Measurements from ENCODE around the gene FAM118B. TPM values are rescaled to one million over a fixed set of nuclear protein-coding genes. Genes with fewer than 3 reads are reported as not detected.
"Not testable (repeated sequence)": the region's sequence is repeated elsewhere in the genome, so short reads cannot be mapped to it uniquely, and the experiment has no call there.

FAM118B gene
- polyA plus RNA-seq, 1 experiment, result 14.2 TPM

DNA sequence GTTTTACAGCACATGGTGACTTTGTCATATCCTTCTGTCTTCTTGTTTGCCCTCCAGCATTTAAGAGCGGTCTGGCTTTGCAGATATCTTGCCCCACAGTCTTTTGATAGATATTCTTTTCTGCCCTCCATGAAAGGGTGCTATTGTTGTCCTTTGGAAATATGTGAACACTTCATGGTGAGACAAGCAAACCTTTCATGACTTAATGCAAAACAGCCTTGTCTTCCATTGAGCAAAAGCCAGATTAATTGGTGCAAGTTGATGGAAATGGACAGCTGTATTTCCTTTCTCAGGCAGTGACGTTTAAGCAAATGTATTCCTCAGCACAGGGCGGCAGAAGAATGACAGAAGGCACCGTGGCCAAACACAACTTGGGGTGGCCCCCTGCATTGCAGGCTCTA is 96.7 kb downstream of the FAM118B start:
- ChIA-PET POLR2A (no interaction called here), CTCF (interaction anchor here (0.7 to 5.2 kb wide), 11 partner anchors 8 to 278 kb away, joined by 3 to 44 read pairs (median 4); partner anchors contain the start of gene ST3GAL4)
- Histone ChIP-seq H3K27me3 (ENCODE audit: control insufficient read depth, insufficient read depth, low read length) (no peaks in the 10 kb centered on the region), H3K36me3 (ENCODE audit: control insufficient read depth, insufficient read depth, low read length) (peaks cover 1% of the 10 kb centered on the region; the same call in 1 of the 2 replicates), H3K4me3 (ENCODE audit: low read depth, low read length) (no peak overlapping the region)
- TF ChIP-seq, protein P1, sequence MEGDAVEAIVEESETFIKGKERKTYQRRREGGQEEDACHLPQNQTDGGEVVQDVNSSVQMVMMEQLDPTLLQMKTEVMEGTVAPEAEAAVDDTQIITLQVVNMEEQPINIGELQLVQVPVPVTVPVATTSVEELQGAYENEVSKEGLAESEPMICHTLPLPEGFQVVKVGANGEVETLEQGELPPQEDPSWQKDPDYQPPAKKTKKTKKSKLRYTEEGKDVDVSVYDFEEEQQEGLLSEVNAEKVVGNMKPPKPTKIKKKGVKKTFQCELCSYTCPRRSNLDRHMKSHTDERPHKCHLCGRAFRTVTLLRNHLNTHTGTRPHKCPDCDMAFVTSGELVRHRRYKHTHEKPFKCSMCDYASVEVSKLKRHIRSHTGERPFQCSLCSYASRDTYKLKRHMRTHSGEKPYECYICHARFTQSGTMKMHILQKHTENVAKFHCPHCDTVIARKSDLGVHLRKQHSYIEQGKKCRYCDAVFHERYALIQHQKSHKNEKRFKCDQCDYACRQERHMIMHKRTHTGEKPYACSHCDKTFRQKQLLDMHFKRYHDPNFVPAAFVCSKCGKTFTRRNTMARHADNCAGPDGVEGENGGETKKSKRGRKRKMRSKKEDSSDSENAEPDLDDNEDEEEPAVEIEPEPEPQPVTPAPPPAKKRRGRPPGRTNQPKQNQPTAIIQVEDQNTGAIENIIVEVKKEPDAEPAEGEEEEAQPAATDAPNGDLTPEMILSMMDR (IDR thresholded peaks at IDR 0.05; ENCODE audit: insufficient read depth, low read depth, low read length), result no peak
- DNase-seq (ENCODE audit: low read depth), result no peak

DNA sequence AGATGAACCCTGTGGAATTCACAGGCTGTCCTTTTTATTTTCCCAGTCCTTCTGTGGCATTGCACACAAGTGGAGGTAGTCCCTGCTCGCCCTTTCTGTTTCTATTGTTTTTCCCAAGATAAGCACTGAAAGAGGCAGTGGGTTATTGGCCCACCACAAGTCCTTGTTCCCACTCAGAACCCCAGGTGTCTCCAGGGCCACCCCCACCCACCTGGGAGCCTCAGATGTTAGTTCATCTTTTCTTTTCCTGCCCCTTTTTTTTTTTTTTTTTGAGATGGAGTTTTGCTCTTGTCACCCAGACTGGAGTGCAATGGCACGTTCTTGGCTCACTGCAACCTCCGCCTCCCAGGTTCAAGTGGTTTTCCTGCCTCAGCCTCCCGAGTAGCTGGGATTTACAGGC is 97.2 kb downstream of the FAM118B start:
- H3K36me3 ChIP-seq (ENCODE audit: control insufficient read depth, insufficient read depth, low read length); H3K4me3 ChIP-seq (ENCODE audit: low read depth, low read length); POLR2A ChIA-PET; DNase-seq (ENCODE audit: low read depth); H3K27me3 ChIP-seq (ENCODE audit: control insufficient read depth, insufficient read depth, low read length): not testable (repeated sequence)
- CTCF ChIA-PET, result interaction anchor here (1.6 to 5.2 kb wide), 4 partner anchors 9 to 126 kb away, joined by 7 to 44 read pairs (median 22); partner anchors contain the start of gene ST3GAL4

DNA sequence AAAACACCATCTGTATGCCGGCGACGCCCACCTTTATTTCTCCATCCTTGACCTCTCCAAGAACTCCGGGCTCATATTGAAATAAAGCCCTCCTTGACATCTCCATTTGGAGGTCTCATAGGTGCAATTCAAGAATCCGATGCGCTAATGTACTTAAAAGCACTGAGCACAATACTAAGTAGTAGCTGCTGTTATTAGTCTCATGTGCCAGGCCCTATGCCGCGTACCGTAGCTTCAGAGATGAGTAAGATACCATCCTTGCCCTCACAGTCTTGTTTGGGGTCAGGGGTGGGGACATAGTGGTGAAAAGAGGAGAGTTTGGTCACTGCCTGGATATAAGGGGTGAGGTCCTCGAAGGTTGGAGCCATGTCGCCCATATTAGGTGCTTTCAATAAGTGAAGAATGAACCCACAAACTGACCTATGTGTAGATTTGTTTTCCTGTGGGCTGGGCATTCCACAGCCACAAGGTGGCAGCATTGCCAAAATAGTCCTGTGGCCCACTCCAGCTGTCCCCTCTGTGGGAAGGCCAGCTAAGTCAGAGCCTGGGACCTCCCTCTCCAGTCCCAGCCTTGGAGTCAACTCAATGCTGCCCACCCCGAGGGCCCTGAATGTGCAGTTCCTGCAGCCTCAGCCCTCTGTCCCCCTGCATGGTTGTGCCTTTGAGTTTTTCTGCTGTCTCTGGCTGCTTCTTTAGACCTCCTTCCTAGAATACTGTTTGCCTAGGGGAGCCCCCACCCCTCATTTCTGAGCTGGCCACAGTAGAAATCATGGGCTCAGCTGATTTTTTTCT is 98.8 kb downstream of the FAM118B start:
- ChIA-PET POLR2A (interaction anchor here (0.6 kb wide), 1 partner anchor 36 kb away, joined by 3 read pairs; no protein-coding TSS in a partner anchor), CTCF (interaction anchor here (0.6 to 5.2 kb wide), 47 partner anchors 9 to 763 kb away, joined by 3 to 71 read pairs (median 5); partner anchors contain the start of genes KIRREL3 and ST3GAL4)
- H3K36me3 ChIP-seq (ENCODE audit: control insufficient read depth, insufficient read depth, low read length), result peaks cover 1% of the 10 kb centered on the region; the same call in 1 of the 2 replicates
- TF ChIP-seq, protein P1 (IDR thresholded peaks at IDR 0.05; ENCODE audit: insufficient read depth, low read depth, low read length), result peak; percentile 91
- no peaks in the 10 kb centered on the region for H3K27me3 ChIP-seq (ENCODE audit: control insufficient read depth, insufficient read depth, low read length)
- H3K4me3 ChIP-seq (ENCODE audit: low read depth, low read length), result no peak overlapping the region
- no peak for DNase-seq (ENCODE audit: low read depth)

DNA sequence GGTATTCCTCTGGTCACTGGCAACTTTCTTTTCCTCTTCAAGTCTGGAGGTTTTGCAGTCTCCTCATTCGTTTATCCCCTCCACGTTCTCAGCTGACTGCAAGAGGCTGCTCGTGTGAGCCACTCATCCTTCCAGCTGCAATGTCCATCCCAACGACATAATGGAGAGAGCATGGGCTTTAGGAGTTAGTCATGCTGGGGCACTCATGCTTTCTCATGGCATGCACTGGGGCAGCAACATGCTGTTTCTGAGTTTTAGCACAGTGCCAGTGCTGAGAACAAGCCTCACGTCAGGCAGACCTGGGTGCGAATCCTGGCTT is 99.4 kb downstream of the FAM118B start:
- no peak for DNase-seq (ENCODE audit: low read depth)
- no peaks in the 10 kb centered on the region for H3K27me3 ChIP-seq (ENCODE audit: control insufficient read depth, insufficient read depth, low read length)
- POLR2A ChIA-PET, result no interaction called here
- TF ChIP-seq, protein P1 (IDR thresholded peaks at IDR 0.05; ENCODE audit: insufficient read depth, low read depth, low read length), result no peak
- no peak overlapping the region for H3K4me3 ChIP-seq (ENCODE audit: low read depth, low read length)
- CTCF ChIA-PET, result interaction anchor here (0.6 to 5.2 kb wide), 45 partner anchors 8 to 763 kb away, joined by 3 to 71 read pairs (median 5); partner anchors contain the start of genes KIRREL3 and ST3GAL4
- H3K36me3 ChIP-seq (ENCODE audit: control insufficient read depth, insufficient read depth, low read length), result peaks cover 1% of the 10 kb centered on the region; the same call in 1 of the 2 replicates

DNA sequence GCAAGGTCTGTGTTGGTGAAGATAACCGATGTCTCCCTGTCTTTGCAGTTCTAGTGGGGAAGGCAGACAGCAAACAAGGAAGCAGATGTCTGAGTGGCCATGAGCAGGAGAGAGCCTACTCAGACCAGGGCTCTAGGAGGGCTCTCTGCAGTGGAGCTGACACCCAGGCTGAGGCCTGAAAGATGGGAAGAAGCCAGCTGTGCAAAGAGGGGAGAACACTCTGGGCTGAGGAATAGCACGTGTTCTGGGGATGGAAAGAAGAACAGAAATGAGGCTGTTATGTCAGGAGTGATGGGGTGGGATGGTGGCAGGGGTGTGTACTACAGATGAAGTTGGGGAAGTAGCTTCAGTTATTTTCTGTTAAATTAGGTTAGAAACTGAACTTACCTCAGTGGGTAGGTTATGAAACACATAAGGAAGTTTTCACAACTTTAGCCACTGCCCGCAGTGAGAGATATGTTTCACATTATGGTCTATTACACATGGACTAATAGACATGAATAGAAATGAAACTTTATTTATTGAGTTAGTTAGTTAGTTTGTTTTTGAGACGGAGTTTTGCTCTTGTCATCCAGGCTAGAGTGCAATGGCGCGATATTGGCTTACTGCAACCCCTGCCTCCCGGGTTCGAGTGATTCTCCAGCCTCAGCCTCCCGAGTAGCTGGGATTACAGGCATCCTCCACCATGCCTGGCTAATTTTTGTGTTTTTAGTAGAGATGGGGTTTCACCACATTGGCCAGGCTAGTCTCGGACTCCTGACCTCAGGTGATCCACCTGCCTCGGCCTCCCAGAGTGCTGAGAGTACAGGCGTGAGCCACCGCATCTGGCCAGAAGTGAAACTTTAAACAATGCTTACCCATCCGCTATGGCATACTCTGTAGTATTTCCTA is 100.1 kb downstream of the FAM118B start:
- ChIA-PET CTCF (interaction anchor here (0.6 to 5.2 kb wide), 33 partner anchors 7 to 689 kb away, joined by 3 to 71 read pairs (median 6); partner anchors contain the start of genes KIRREL3 and ST3GAL4), POLR2A (no interaction called here)
- DNase-seq (ENCODE audit: low read depth), result no peak

More for the DNA sequence above, 100.1 kb downstream of the FAM118B start:
- no peak overlapping the region for H3K4me3 ChIP-seq (ENCODE audit: low read depth, low read length)
- H3K27me3 ChIP-seq (ENCODE audit: control insufficient read depth, insufficient read depth, low read length), result no peaks in the 10 kb centered on the region
- H3K36me3 ChIP-seq (ENCODE audit: control insufficient read depth, insufficient read depth, low read length), result peaks cover 1% of the 10 kb centered on the region; the same call in 1 of the 2 replicates
- TF ChIP-seq, protein P1 (IDR thresholded peaks at IDR 0.05; ENCODE audit: insufficient read depth, low read depth, low read length), result no peak

Small RNA genes lying within 50 kb of the gene (small RNA-seq; reads per million reads assigned to genes)
- gene AP001893.2 (ENCODE audit: insufficient read length, low read depth, low replicate concordance) (not detected), gene RN7SL351P (ENCODE audit: insufficient read length, low read depth, low replicate concordance) (not detected), gene RNU4-86P (ENCODE audit: insufficient read length, low read depth, low replicate concordance) (not detected)

Other genes starting within 250 kb of the FAM118B start
- 1.5 TPM in 2 replicates for gene CDON, start 148.9 kb upstream of the FAM118B start, polyA plus RNA-seq (2011; rRNA removed)
- 18.9 and 31.8 TPM in 2 replicates for gene RPUSD4, start 132 bp upstream of the FAM118B start, polyA plus RNA-seq (2011; rRNA removed)
- gene SRPRA, start 57.1 kb downstream of the FAM118B start, polyA plus RNA-seq (2011; rRNA removed), result 153 and 181 TPM in 2 replicates
- 11.4 and 18.3 TPM in 2 replicates for gene FOXRED1, start 57.4 kb downstream of the FAM118B start, polyA plus RNA-seq (2011; rRNA removed)
- 5.8 and 7.2 TPM in 2 replicates for gene TIRAP, start 71.3 kb downstream of the FAM118B start, polyA plus RNA-seq (2011; rRNA removed)
- 14.9 and 23.5 TPM in 2 replicates for gene DCPS, start 92.3 kb downstream of the FAM118B start, polyA plus RNA-seq (2011; rRNA removed)
- gene ST3GAL4, start 143.9 kb downstream of the FAM118B start, polyA plus RNA-seq (2011; rRNA removed), result 19.4 and 31.8 TPM in 2 replicates

Data from BJ (cell line).